ENCODE results near the gene AUTS2.

DNA sequence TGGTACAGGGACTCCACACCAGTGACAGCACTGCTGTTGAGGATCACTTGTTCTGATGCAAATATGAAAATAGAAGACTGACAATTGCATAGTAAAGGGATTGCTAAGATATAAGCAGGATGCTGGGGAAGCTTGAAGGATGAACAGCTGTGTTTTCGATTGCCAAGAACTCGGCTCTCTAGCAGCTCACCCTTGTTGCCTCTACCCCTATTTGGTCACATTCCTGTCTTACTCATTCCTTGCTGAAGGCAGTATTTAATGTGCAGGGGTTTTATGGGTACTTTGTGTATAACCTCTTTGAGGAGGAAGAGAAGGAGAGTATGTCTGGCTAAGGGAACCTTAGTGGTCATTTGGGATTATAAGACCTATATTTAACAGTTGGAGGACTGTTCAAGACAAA lies 218.8 kb downstream of the AUTS2 start:
- TF ChIP-seq, protein P1, sequence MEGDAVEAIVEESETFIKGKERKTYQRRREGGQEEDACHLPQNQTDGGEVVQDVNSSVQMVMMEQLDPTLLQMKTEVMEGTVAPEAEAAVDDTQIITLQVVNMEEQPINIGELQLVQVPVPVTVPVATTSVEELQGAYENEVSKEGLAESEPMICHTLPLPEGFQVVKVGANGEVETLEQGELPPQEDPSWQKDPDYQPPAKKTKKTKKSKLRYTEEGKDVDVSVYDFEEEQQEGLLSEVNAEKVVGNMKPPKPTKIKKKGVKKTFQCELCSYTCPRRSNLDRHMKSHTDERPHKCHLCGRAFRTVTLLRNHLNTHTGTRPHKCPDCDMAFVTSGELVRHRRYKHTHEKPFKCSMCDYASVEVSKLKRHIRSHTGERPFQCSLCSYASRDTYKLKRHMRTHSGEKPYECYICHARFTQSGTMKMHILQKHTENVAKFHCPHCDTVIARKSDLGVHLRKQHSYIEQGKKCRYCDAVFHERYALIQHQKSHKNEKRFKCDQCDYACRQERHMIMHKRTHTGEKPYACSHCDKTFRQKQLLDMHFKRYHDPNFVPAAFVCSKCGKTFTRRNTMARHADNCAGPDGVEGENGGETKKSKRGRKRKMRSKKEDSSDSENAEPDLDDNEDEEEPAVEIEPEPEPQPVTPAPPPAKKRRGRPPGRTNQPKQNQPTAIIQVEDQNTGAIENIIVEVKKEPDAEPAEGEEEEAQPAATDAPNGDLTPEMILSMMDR (IDR thresholded peaks at IDR 0.05): no peak
- no peak for TF ChIP-seq POLR2A (IDR thresholded peaks at IDR 0.05)
